ENCODE measurements around the gene TLR2.

The TLR2 gene

GRCh38 chr4:153684182-153684970 is at the start of gene TLR2:
TLR2 (plus strand) TSS chr4:153684280; CDS start chr4:153702908, 18,628 bp downstream.
- peak; percentile 63 to 73 for DNase-seq

- DNase-seq = no peak
Measured at GRCh38 chr4:153634738-153635353, 49.2 kb upstream of the TLR2 start.

- DNase-seq = no peak
Measured at GRCh38 chr4:153635846-153636245, 48.2 kb upstream of the TLR2 start.

GRCh38 chr4:153637201-153637600 is 46.9 kb upstream of the TLR2 start:
- no peak for DNase-seq

- DNase-seq = no peak
Measured at GRCh38 chr4:153638011-153638410, 46.1 kb upstream of the TLR2 start.

GRCh38 chr4:153638999-153639398 is 45.1 kb upstream of the TLR2 start:
- no peak for DNase-seq

GRCh38 chr4:153639833-153640802 is 44.0 kb upstream of the TLR2 start:
- no peak for DNase-seq

GRCh38 chr4:153641532-153641931 is 42.5 kb upstream of the TLR2 start:
- DNase-seq = no peak

- no peak for DNase-seq
Measured at GRCh38 chr4:153643406-153644383, 40.4 kb upstream of the TLR2 start.

GRCh38 chr4:153645183-153645582 is 38.9 kb upstream of the TLR2 start:
- no peak for DNase-seq

- DNase-seq = no peak
Measured at GRCh38 chr4:153646261-153646660, 37.8 kb upstream of the TLR2 start.

- DNase-seq = no peak
Measured at GRCh38 chr4:153646978-153647377, 37.1 kb upstream of the TLR2 start.

- no peak for DNase-seq
Measured at GRCh38 chr4:153647975-153648374, 36.1 kb upstream of the TLR2 start.

- no peak for DNase-seq
Measured at GRCh38 chr4:153649572-153649991, 34.5 kb upstream of the TLR2 start.

GRCh38 chr4:153651116-153651515 is 33.0 kb upstream of the TLR2 start:
- no peak for DNase-seq

GRCh38 chr4:153651587-153651986 is 32.5 kb upstream of the TLR2 start:
- DNase-seq = peak; percentile 46 to 53

GRCh38 chr4:153652051-153652784 is 31.9 kb upstream of the TLR2 start:
- DNase-seq = no peak

- DNase-seq = no peak
Measured at GRCh38 chr4:153655002-153655541, 29.0 kb upstream of the TLR2 start.

GRCh38 chr4:153655928-153656327 is 28.2 kb upstream of the TLR2 start:
- DNase-seq = no peak

- DNase-seq = no peak
Measured at GRCh38 chr4:153661215-153661822, 22.8 kb upstream of the TLR2 start.

- no peak for DNase-seq
Measured at GRCh38 chr4:153661908-153662307, 22.2 kb upstream of the TLR2 start.

All from activated CD4-positive, alpha-beta T cell treated with anti-CD3 and anti-CD28 coated beads for 4 hours (primary cell).